ENCODE data around the gene DPM1.

GRCh38 chr20:50930976-50931305, 27.4 kb downstream of the DPM1 start:
- TF ChIP-seq CTCF (IDR thresholded peaks at IDR 0.05) = no peak
- no peak for TF ChIP-seq POLR2AphosphoS5 (IDR thresholded peaks at IDR 0.05)
